Measurements from ENCODE around the gene PCYT2.

PCYT2 gene

GRCh38 chr17:81940538-81941483 lies 29.6 kb upstream of the PCYT2 start:
- Histone ChIP-seq H3K36me3 (ENCODE audit: control insufficient read depth in 1 of 2, insufficient read depth in 2 of 2, low read length in 2 of 2) (no peaks in the 10 kb centered on the region), H3K4me3 (ENCODE audit: low read depth in 1 of 2, low read length in 2 of 2) (no peak overlapping the region), H3K9me3 (ENCODE audit: control insufficient read depth in 1 of 2, low read length in 2 of 2) (no peaks in the 10 kb centered on the region), H3K4me1 (ENCODE audit: control insufficient read depth in 1 of 2, insufficient read depth in 2 of 2, low read length in 2 of 2) (peaks cover 0 to 17% of the 10 kb centered on the region in 2 donors), H3K27me3 (ENCODE audit: low read depth, low read length) (no peaks in the 10 kb centered on the region), H3K27ac (ENCODE audit: low read length) (no peak overlapping the region)

- Histone ChIP-seq H3K9me3 (ENCODE audit: control insufficient read depth in 1 of 2, low read length in 2 of 2) (no peaks in the 10 kb centered on the region), H3K4me1 (ENCODE audit: control insufficient read depth in 1 of 2, insufficient read depth in 2 of 2, low read length in 2 of 2) (peaks cover 0 to 17% of the 10 kb centered on the region in 2 donors), H3K27ac (ENCODE audit: low read length) (no peak overlapping the region), H3K4me3 (ENCODE audit: low read depth in 1 of 2, low read length in 2 of 2) (no peak overlapping the region), H3K27me3 (ENCODE audit: low read depth, low read length) (no peaks in the 10 kb centered on the region), H3K36me3 (ENCODE audit: control insufficient read depth in 1 of 2, insufficient read depth in 2 of 2, low read length in 2 of 2) (no peaks in the 10 kb centered on the region)
Measured at GRCh38 chr17:81939881-81940385, 28.7 kb upstream of the PCYT2 start.

GRCh38 chr17:81939218-81939617 lies 28.0 kb upstream of the PCYT2 start:
- peaks cover 0 to 17% of the 10 kb centered on the region in 2 donors for H3K4me1 ChIP-seq (ENCODE audit: control insufficient read depth in 1 of 2, insufficient read depth in 2 of 2, low read length in 2 of 2)
- H3K27ac ChIP-seq (ENCODE audit: low read length), result no peak overlapping the region
- H3K4me3 ChIP-seq (ENCODE audit: low read depth in 1 of 2, low read length in 2 of 2), result no peak overlapping the region
- H3K36me3 ChIP-seq (ENCODE audit: control insufficient read depth in 1 of 2, insufficient read depth in 2 of 2, low read length in 2 of 2), result no peaks in the 10 kb centered on the region
- H3K9me3 ChIP-seq (ENCODE audit: control insufficient read depth in 1 of 2, low read length in 2 of 2), result no peaks in the 10 kb centered on the region
- no peaks in the 10 kb centered on the region for H3K27me3 ChIP-seq (ENCODE audit: low read depth, low read length)

GRCh38 chr17:81935709-81936084 lies 24.5 kb upstream of the PCYT2 start:
- Histone ChIP-seq H3K4me3 (ENCODE audit: low read depth in 1 of 2, low read length in 2 of 2) (no peak overlapping the region), H3K27me3 (ENCODE audit: low read depth, low read length) (no peaks in the 10 kb centered on the region), H3K4me1 (ENCODE audit: control insufficient read depth in 1 of 2, insufficient read depth in 2 of 2, low read length in 2 of 2) (peaks cover 0 to 13% of the 10 kb centered on the region in 2 donors), H3K9me3 (ENCODE audit: control insufficient read depth in 1 of 2, low read length in 2 of 2) (no peaks in the 10 kb centered on the region), H3K27ac (ENCODE audit: low read length) (no peak overlapping the region), H3K36me3 (ENCODE audit: control insufficient read depth in 1 of 2, insufficient read depth in 2 of 2, low read length in 2 of 2) (no peaks in the 10 kb centered on the region)

GRCh38 chr17:81934850-81935708 lies 23.9 kb upstream of the PCYT2 start:
- Histone ChIP-seq H3K4me1 (ENCODE audit: control insufficient read depth in 1 of 2, insufficient read depth in 2 of 2, low read length in 2 of 2) (peaks cover 0 to 6% of the 10 kb centered on the region in 2 donors), H3K4me3 (ENCODE audit: low read depth in 1 of 2, low read length in 2 of 2) (no peak overlapping the region), H3K36me3 (ENCODE audit: control insufficient read depth in 1 of 2, insufficient read depth in 2 of 2, low read length in 2 of 2) (no peaks in the 10 kb centered on the region), H3K27ac (ENCODE audit: low read length) (no peak overlapping the region), H3K9me3 (ENCODE audit: control insufficient read depth in 1 of 2, low read length in 2 of 2) (no peaks in the 10 kb centered on the region), H3K27me3 (ENCODE audit: low read depth, low read length) (no peaks in the 10 kb centered on the region)

GRCh38 chr17:81934098-81934757 lies 23.0 kb upstream of the PCYT2 start:
- Histone ChIP-seq H3K27me3 (ENCODE audit: low read depth, low read length) (no peaks in the 10 kb centered on the region), H3K4me3 (ENCODE audit: low read depth in 1 of 2, low read length in 2 of 2) (no peak overlapping the region), H3K36me3 (ENCODE audit: control insufficient read depth in 1 of 2, insufficient read depth in 2 of 2, low read length in 2 of 2) (no peaks in the 10 kb centered on the region), H3K27ac (ENCODE audit: low read length) (no peak overlapping the region), H3K9me3 (ENCODE audit: control insufficient read depth in 1 of 2, low read length in 2 of 2) (no peaks in the 10 kb centered on the region), H3K4me1 (ENCODE audit: control insufficient read depth in 1 of 2, insufficient read depth in 2 of 2, low read length in 2 of 2) (peaks cover 0 to 5% of the 10 kb centered on the region in 2 donors)

GRCh38 chr17:81933178-81933699 lies 22.0 kb upstream of the PCYT2 start:
- no peaks in the 10 kb centered on the region for H3K9me3 ChIP-seq (ENCODE audit: control insufficient read depth in 1 of 2, low read length in 2 of 2)
- no peaks in the 10 kb centered on the region for H3K27me3 ChIP-seq (ENCODE audit: low read depth, low read length)
- H3K4me1 ChIP-seq (ENCODE audit: control insufficient read depth in 1 of 2, insufficient read depth in 2 of 2, low read length in 2 of 2), result peaks cover 0 to 13% of the 10 kb centered on the region in 2 donors
- no peak overlapping the region for H3K4me3 ChIP-seq (ENCODE audit: low read depth in 1 of 2, low read length in 2 of 2)
- no peak overlapping the region for H3K27ac ChIP-seq (ENCODE audit: low read length)
- no peaks in the 10 kb centered on the region for H3K36me3 ChIP-seq (ENCODE audit: control insufficient read depth in 1 of 2, insufficient read depth in 2 of 2, low read length in 2 of 2)

- Histone ChIP-seq H3K27me3 (ENCODE audit: low read depth, low read length) (no peaks in the 10 kb centered on the region), H3K4me1 (ENCODE audit: control insufficient read depth in 1 of 2, insufficient read depth in 2 of 2, low read length in 2 of 2) (peaks cover 0 to 17% of the 10 kb centered on the region in 2 donors), H3K36me3 (ENCODE audit: control insufficient read depth in 1 of 2, insufficient read depth in 2 of 2, low read length in 2 of 2) (no peaks in the 10 kb centered on the region)
Measured at GRCh38 chr17:81932333-81932983, 21.3 kb upstream of the PCYT2 start.

GRCh38 chr17:81931557-81932332 lies 20.5 kb upstream of the PCYT2 start:
- H3K27ac ChIP-seq (ENCODE audit: low read length), result no peak overlapping the region
- no peak overlapping the region for H3K4me3 ChIP-seq (ENCODE audit: low read depth in 1 of 2, low read length in 2 of 2)
- H3K4me1 ChIP-seq (ENCODE audit: control insufficient read depth in 1 of 2, insufficient read depth in 2 of 2, low read length in 2 of 2), result peaks cover 0 to 15% of the 10 kb centered on the region in 2 donors
- H3K9me3 ChIP-seq (ENCODE audit: control insufficient read depth in 1 of 2, low read length in 2 of 2), result no peaks in the 10 kb centered on the region
- H3K36me3 ChIP-seq (ENCODE audit: control insufficient read depth in 1 of 2, insufficient read depth in 2 of 2, low read length in 2 of 2), result peaks cover 0 to 4% of the 10 kb centered on the region in 2 donors
- H3K27me3 ChIP-seq (ENCODE audit: low read depth, low read length), result no peaks in the 10 kb centered on the region

More at GRCh38 chr17:81932333-81932983, 21.3 kb upstream of the PCYT2 start:
- Histone ChIP-seq H3K27ac (ENCODE audit: low read length) (no peak overlapping the region), H3K9me3 (ENCODE audit: control insufficient read depth in 1 of 2, low read length in 2 of 2) (no peaks in the 10 kb centered on the region), H3K4me3 (ENCODE audit: low read depth in 1 of 2, low read length in 2 of 2) (no peak overlapping the region)

GRCh38 chr17:81931189-81931556 lies 20.0 kb upstream of the PCYT2 start:
- Histone ChIP-seq H3K4me1 (ENCODE audit: control insufficient read depth in 1 of 2, insufficient read depth in 2 of 2, low read length in 2 of 2) (peaks cover 0 to 14% of the 10 kb centered on the region in 2 donors), H3K27me3 (ENCODE audit: low read depth, low read length) (no peaks in the 10 kb centered on the region), H3K9me3 (ENCODE audit: control insufficient read depth in 1 of 2, low read length in 2 of 2) (no peaks in the 10 kb centered on the region), H3K36me3 (ENCODE audit: control insufficient read depth in 1 of 2, insufficient read depth in 2 of 2, low read length in 2 of 2) (peaks cover 0 to 10% of the 10 kb centered on the region in 2 donors), H3K4me3 (ENCODE audit: low read depth in 1 of 2, low read length in 2 of 2) (no peak overlapping the region), H3K27ac (ENCODE audit: low read length) (no peak overlapping the region)

Measured in muscle layer of duodenum (tissue), 2 donors.